Astrocyte (in vitro differentiated cells and primary cell): ENCODE data around the gene TMEM184A. TPM values are rescaled to one million over a fixed set of nuclear protein-coding genes. Genes with fewer than 3 reads are reported as not detected.

ENCODE experiments used
- DNase-seq: peaks from one replicate; pipeline ENCODE4 v3.0.0-alpha.2; 2010; ENCODE audit warnings: low read depth
- FAIRE-seq: peaks from 2 replicates; lab custom pipeline; 2011; peaks lifted over from hg19 to GRCh38; lab: Jason Lieb, UNC
- H2AFZ ChIP-seq: 2 replicates; pipeline ENCODE4 v1.6.0; 2012; ENCODE audit warnings: low read depth, low read length, inconsistent platforms
- H3K27ac ChIP-seq: 2 replicates; pipeline ENCODE4 v1.5.1; 2011; ENCODE audit warnings: low read depth, low read length, inconsistent platforms
- H3K27me3 ChIP-seq: 2 replicates; pipeline ENCODE4 v1.6.0; 2011; ENCODE audit warnings: low read length, inconsistent platforms; ENCODE audit not compliant: insufficient read depth
- H3K36me3 ChIP-seq: 2 replicates; pipeline ENCODE4 v1.5.1; 2011; ENCODE audit warnings: low read length, inconsistent platforms; ENCODE audit not compliant: insufficient read depth
- H3K4me1 ChIP-seq: 2 replicates; pipeline ENCODE4 v1.5.1; 2011; ENCODE audit warnings: low read length, inconsistent platforms; ENCODE audit not compliant: insufficient read depth
- H3K4me2 ChIP-seq: 2 replicates; pipeline ENCODE4 v1.6.0; 2012; ENCODE audit warnings: low read length, inconsistent platforms
- H3K4me3 ChIP-seq: 2 replicates; pipeline ENCODE4 v1.5.1; 2011; ENCODE audit warnings: low read depth, mild to moderate bottlenecking, low read length, inconsistent platforms; ENCODE audit not compliant: insufficient read depth
- H3K79me2 ChIP-seq: 2 replicates; pipeline ENCODE4 v1.6.0; 2012; ENCODE audit warnings: mild to moderate bottlenecking, low read length, inconsistent platforms; ENCODE audit not compliant: insufficient read depth
- H3K9ac ChIP-seq: 2 replicates; pipeline ENCODE4 v1.6.0; 2012; ENCODE audit warnings: mild to moderate bottlenecking, low read length, inconsistent platforms
- H3K9me3 ChIP-seq: 2 replicates; pipeline ENCODE4 v1.5.1; 2012; ENCODE audit warnings: low read depth, mild to moderate bottlenecking, low read length, inconsistent platforms; ENCODE audit not compliant: insufficient read depth
- H4K20me1 ChIP-seq: 2 replicates; pipeline ENCODE4 v1.6.0; 2012; ENCODE audit warnings: low read length, inconsistent platforms; ENCODE audit not compliant: insufficient read depth
- H3K27ac Mint-ChIP-seq: one replicate; pipeline ENCODE4 v1.8.0; 2021; ENCODE audit warnings: mild to moderate bottlenecking, mixed read lengths; ENCODE audit not compliant: unreplicated experiment
- H3K27me3 Mint-ChIP-seq: one replicate; pipeline ENCODE4 v1.8.0; 2021; ENCODE audit warnings: low read depth, mixed read lengths; ENCODE audit not compliant: unreplicated experiment
- H3K36me3 Mint-ChIP-seq: one replicate; pipeline ENCODE4 v1.8.0; 2021; ENCODE audit warnings: low read depth, mixed read lengths; ENCODE audit not compliant: unreplicated experiment
- H3K4me1 Mint-ChIP-seq: one replicate; pipeline ENCODE4 v1.8.0; 2021; ENCODE audit warnings: low read depth, mixed read lengths; ENCODE audit not compliant: unreplicated experiment
- H3K4me3 Mint-ChIP-seq: one replicate; pipeline ENCODE4 v1.8.0; 2021; ENCODE audit warnings: mild to moderate bottlenecking, moderate library complexity, mixed read lengths; ENCODE audit not compliant: unreplicated experiment
- H3K9me3 Mint-ChIP-seq: one replicate; pipeline ENCODE4 v1.8.0; 2021; ENCODE audit warnings: mild to moderate bottlenecking, mixed read lengths; ENCODE audit not compliant: unreplicated experiment
- CTCF ChIP-seq: IDR thresholded peaks from 2 replicates; pipeline ENCODE4 v1.5.1; 2011; ENCODE audit warnings: low read depth, mild to moderate bottlenecking, inconsistent platforms, low read length, moderate library complexity; ENCODE audit not compliant: insufficient read depth
- EZH2 ChIP-seq: IDR thresholded peaks from 2 replicates; pipeline ENCODE4 v1.6.1; 2012; ENCODE audit warnings: mild to moderate bottlenecking, low read length, inconsistent platforms; ENCODE audit not compliant: insufficient read depth
- total RNA-seq: library from RNA; stranded (reverse); gene quantifications from 2 replicates; pipeline ENCODE4 v1.2.1, GENCODE V29; 2021

Gene TMEM184A
- total RNA-seq, 1 donor from 2014 or later: 2.1 TPM

GRCh38 chr7:1503390-1503789 lies 52.6 kb downstream of the TMEM184A start:
- peak overlapping the region; percentile 65 for H3K27ac ChIP-seq
- H3K36me3 ChIP-seq: peaks cover 5% of the 10 kb centered on the region
- H4K20me1 ChIP-seq: peaks cover 37% of the 10 kb centered on the region
- H3K36me3 Mint-ChIP-seq: peaks cover 4% of the 10 kb centered on the region
- H3K4me3 ChIP-seq: peak overlapping the region; percentile 84
- H3K4me3 Mint-ChIP-seq: peak overlapping the region; percentile 94
- H3K4me1 Mint-ChIP-seq: peaks cover 2% of the 10 kb centered on the region
- H3K27ac Mint-ChIP-seq: peak overlapping the region; percentile 90
- H3K4me2 ChIP-seq: peak overlapping the region; percentile 99
- peak overlapping the region; percentile 89 for H3K9ac ChIP-seq
- H3K9me3 ChIP-seq: no peaks in the 10 kb centered on the region
- no peaks in the 10 kb centered on the region for H3K27me3 ChIP-seq
- FAIRE-seq (no peak), DNase-seq (no peak)
- H3K9me3 Mint-ChIP-seq: no peaks in the 10 kb centered on the region
- H3K79me2 ChIP-seq: peaks cover 37% of the 10 kb centered on the region
- no peak overlapping the region for H2AFZ ChIP-seq
- H3K4me1 ChIP-seq: peaks cover 8% of the 10 kb centered on the region
- no peak for TF ChIP-seq CTCF
- TF ChIP-seq EZH2: no peak
- no peaks in the 10 kb centered on the region for H3K27me3 Mint-ChIP-seq

- FAIRE-seq: no peak
- Mint-ChIP-seq H3K9me3 (no peaks in the 10 kb centered on the region), H3K36me3 (peaks cover 4% of the 10 kb centered on the region), H3K4me1 (peaks cover 2% of the 10 kb centered on the region), H3K27me3 (no peaks in the 10 kb centered on the region), H3K4me3 (peak overlapping the region; percentile 94), H3K27ac (peak overlapping the region; percentile 90)
- Histone ChIP-seq H3K9me3 (no peaks in the 10 kb centered on the region), H3K27me3 (no peaks in the 10 kb centered on the region), H3K4me2 (peak overlapping the region; percentile 99), H3K79me2 (peaks cover 37% of the 10 kb centered on the region), H3K4me1 (peaks cover 8% of the 10 kb centered on the region), H3K9ac (peak overlapping the region; percentile 89), H2AFZ (no peak overlapping the region), H4K20me1 (peaks cover 37% of the 10 kb centered on the region), H3K4me3 (peak overlapping the region; percentile 84), H3K27ac (no peak overlapping the region), H3K36me3 (peaks cover 5% of the 10 kb centered on the region)
- TF ChIP-seq EZH2 (no peak), CTCF (no peak)
- DNase-seq: no peak
Observed at GRCh38 chr7:1502845-1503244, 53.2 kb downstream of the TMEM184A start.

- FAIRE-seq (no peak), DNase-seq (no peak)
- no peak overlapping the region for H3K9ac ChIP-seq
- H3K4me1 ChIP-seq: peaks cover 8% of the 10 kb centered on the region
- H3K4me3 ChIP-seq: no peak overlapping the region
- no peak for TF ChIP-seq CTCF
- no peak for TF ChIP-seq EZH2
- H3K4me2 ChIP-seq: no peak overlapping the region
- Mint-ChIP-seq H3K36me3 (peaks cover 4% of the 10 kb centered on the region), H3K27ac (peak overlapping the region; percentile 41), H3K4me1 (peaks cover 2% of the 10 kb centered on the region), H3K4me3 (peak overlapping the region; percentile 94), H3K9me3 (no peaks in the 10 kb centered on the region), H3K27me3 (no peaks in the 10 kb centered on the region)
- H3K9me3 ChIP-seq: no peaks in the 10 kb centered on the region
- peaks cover 37% of the 10 kb centered on the region for H3K79me2 ChIP-seq
- no peaks in the 10 kb centered on the region for H3K27me3 ChIP-seq
- H2AFZ ChIP-seq: no peak overlapping the region
- no peak overlapping the region for H3K27ac ChIP-seq
- peaks cover 5% of the 10 kb centered on the region for H3K36me3 ChIP-seq
- H4K20me1 ChIP-seq: peaks cover 37% of the 10 kb centered on the region
Observed at GRCh38 chr7:1501487-1502270, 54.3 kb downstream of the TMEM184A start.
